Urothelium cell line (cell line): Measurements from ENCODE around the gene ELMO1.

Source experiments
- DNase-seq: peaks from one replicate; pipeline ENCODE4 v3.0.0; 2011; ENCODE audit warnings: low spot score, mixed read lengths
- FAIRE-seq: peaks from 2 replicates; lab custom pipeline; 2011; peaks lifted over from hg19 to GRCh38; lab: Jason Lieb, UNC

The ELMO1 gene

DNA sequence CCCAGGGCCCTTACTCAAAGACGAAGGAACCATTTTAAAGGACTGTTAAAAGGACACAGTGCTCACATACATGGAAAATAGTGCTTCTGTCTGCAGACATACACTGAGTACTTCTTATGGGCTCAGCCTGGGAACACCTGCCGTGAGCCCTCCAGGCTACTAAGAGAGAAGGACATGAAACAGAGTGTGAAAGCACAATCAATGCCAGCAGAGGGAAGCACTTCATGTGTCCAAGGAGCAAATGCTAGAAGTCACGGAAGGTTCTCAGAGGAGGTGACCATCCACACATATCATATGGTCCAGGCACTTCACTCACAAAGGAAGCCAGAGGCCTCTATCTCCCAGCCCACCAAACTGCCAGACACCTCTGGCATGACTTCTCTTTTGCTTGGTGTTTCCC, 15.5 kb downstream of the ELMO1 start:
- FAIRE-seq (no peak), DNase-seq (no peak)

DNA sequence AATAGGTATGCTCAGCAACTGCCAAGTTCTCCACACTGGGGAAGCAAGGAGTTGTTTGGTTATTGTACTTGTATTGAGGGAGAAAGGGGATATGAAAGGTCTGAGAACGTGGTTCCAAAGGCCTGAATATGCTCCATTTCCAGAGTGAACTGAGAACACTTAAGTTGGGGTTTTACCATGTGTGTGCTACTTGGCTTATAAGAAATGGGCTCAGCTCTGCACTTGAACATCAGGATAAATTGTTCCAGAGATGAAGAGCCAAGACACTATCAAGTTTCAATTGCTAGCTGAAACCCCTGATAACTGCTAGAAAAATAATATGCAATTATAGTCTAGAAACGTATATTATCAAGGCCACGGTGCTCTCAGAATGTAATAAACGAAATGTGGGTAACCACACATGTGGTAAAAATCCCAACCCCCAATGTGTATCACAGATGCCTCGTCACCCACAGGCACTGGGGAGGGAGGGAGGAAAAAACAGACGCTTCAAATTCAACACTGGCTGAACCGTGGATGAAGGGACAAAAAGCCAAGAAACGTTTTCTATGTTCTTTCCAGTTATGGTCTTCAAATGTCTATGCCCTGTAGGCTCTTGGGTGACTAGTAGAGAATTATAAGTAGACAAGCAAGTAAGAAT, 16.3 kb downstream of the ELMO1 start:
- FAIRE-seq (no peak), DNase-seq (no peak)

DNA sequence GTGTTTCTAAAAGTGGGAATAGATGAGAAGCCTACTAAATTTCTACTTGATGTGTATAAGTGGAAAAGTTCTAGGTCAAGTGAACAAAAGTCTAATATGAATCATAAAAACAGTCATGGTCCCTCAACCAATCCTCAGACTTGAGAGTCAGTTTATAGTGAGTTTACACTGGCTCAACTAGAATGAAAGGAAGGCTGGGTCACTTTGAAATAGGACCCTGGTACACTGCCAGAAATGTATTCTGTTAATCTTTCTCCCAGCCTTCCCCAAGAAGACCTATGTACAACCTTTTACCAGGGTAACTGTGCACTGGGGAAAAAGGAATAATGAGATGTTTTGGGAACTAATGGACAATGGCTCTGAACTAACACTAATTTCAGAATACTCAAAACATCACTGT, 17.3 kb downstream of the ELMO1 start:
- DNase-seq (no peak), FAIRE-seq (no peak)

DNA sequence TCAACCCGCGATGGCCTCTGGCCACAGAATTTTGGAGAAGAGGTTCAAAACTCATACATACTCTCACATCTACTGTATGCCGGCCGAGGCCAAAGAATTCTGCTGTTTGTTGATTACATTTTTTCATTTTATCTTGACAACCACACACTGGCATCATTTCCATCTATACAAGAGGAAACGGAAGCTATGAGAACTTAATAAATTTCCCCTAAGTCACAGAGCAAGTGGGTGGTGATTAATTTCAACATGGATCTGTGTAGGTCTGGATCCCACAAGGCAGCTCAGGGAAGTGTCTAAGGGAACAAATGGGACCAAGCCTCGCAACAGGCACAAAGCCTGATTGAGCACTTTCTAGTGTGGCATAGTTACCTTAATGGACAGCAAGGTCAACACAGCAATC, 18.0 kb downstream of the ELMO1 start:
- DNase-seq (no peak), FAIRE-seq (no peak)

DNA sequence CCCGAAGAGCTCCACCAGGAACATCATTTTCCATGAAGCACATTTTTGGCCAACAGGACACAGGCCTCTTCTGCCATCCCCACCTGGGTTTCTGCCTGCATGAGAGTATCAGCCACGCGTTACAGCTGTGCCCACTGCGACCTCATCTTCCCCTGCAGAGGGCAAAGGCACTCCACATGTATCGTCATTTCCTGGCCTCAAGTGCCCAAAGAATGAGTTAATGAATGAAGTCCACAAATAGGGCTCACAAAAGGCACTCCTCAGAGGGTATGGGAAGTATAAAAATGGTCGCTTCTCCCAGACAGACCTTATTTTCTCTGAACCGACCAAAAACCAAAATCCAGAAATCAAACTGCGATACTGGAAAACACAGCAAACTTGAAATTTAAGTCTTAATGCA, 18.5 kb downstream of the ELMO1 start:
- FAIRE-seq (no peak), DNase-seq (no peak)

DNA sequence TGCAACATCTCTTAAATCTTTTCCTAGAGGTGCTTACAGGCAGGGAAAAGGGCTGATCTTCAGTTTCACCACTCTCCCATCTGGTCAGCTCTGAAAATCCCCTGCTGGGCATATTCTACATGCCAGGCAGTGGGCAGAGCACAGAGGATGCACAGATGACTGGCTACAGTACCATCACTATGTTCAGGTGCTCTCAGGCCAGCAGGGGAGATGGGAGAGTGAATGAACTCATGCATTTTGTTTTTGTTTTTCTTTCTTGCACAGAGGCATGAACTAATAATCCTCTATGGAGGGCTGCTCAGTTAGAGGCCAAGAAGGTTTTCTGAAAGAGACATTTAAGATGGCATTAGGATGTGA, 19.3 kb downstream of the ELMO1 start:
- no peak for DNase-seq
- FAIRE-seq: no peak

DNA sequence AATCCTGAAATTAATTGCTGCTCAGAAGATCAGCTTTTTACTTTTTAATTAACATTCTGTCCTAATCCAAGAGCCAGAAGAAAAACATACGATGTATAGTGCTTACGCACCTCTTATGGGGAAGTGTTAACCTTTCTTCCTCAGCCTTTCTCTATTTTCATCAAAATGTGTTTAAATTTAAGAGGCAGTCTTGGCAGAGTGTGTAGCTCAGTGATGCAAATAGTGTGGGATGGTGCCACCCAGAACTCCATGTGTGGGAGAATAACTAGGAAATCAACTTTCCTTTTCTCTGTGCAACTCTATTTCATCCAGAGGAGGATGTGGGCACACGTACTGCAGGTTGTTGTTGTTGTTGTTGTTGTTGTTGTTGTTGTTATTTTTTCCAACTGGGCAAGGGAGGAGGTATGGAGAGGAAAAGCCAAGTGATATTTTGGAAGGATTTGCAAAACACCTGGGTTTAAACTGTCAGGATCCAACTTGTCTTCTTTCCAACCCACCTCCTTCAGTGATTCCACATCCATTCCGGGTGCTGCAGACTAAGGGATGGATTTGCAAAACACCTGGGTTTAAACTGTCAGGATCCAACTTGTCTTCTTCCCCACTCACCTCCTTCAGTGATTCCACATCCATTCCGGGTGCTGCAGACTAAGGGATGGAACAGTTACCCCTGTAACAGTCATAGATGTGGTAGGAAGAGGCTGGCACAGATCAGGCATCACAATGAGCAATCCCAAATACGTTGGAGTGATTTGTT, 19.8 kb downstream of the ELMO1 start:
- FAIRE-seq: peak; percentile 84

DNA sequence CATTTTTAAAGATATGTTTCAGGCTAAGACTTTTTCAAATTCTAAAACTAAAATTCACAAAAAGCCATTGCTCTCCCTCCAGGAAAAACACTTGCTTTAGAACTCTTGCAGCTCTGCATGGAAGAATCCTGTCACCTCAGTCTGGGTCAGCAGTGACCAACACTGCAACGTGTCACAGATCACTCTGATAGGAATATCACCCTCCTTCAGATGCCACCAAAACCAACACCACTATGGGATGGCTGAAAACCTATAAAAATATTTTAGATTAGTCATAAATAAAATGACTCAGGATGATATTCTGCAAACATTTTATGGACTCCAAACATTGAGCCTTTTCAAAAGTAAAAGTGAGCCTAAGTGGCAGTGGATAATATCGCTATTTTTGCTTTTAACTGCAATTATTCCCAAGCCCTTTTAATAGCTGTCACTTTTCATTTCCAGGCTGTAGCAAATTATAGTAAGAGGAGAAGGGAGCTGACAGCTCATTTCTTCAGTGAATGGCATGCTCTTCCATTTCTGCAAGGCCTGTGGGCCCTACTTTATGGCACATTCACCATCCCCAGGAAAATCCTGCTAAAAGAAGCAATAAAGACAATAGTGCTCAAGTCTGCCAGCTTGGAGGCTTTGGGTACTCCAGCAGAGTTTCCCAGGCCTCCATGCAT, 21.3 kb downstream of the ELMO1 start:
- FAIRE-seq (no peak), DNase-seq (no peak)

More for the DNA sequence above, 19.8 kb downstream of the ELMO1 start:
- DNase-seq: no peak

DNA sequence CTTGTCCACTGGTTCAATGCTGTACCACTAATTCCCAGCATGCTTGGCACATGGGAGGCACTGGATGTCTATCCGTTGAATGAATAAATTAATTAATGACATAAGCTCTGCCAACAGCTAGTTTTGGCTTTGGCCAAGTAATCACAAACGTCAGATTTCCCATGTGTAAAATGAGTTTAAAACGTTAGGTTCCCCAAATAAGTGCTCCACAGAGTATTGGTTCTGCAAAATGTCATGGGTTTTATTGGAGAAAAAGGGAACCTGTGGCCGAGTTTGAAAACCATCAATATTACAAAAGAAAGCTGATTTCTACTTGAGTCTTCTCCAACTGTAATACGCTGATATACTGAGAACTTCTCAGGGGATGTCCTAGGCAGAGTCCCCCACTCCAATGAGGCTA, 23.2 kb downstream of the ELMO1 start:
- FAIRE-seq (no peak), DNase-seq (no peak)

DNA sequence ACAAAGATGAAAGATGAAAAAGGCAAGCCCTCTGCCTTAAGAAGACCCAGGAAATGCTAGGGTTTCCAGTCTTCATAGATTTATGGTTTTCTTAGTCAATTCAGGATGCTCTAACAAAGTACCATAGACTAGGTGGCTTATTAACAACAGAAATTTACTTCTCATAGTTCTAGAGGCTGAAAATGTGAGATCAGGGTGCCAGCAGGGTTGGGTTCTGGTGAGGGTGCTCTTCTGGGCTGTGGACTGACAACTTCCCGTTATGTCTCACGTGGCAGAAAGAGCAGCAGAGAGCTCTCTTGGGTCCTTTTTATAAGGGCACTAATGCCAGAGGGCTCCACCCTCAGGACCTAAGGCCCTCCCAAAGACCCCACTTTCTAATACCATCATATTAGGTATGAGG, 23.7 kb downstream of the ELMO1 start:
- DNase-seq (no peak), FAIRE-seq (no peak)

DNA sequence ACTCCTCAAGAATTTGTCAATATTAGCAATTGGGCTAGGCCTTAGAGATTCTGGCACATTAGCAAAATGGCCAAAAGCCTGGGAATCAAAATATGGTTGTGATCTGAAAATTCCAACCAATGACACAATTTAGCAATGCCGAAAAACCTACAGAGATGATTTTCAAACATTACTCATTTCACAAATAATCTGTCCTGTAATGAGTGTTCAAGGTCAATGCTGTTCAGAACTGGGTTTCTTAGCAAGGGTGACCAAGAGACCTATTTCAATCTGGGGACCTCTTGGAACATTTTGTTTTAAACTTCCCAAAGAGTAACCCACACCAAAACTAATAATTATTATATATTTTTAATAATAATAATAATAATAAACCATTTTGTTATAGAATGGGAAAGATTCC, 24.1 kb downstream of the ELMO1 start:
- no peak for DNase-seq
- no peak for FAIRE-seq

DNA sequence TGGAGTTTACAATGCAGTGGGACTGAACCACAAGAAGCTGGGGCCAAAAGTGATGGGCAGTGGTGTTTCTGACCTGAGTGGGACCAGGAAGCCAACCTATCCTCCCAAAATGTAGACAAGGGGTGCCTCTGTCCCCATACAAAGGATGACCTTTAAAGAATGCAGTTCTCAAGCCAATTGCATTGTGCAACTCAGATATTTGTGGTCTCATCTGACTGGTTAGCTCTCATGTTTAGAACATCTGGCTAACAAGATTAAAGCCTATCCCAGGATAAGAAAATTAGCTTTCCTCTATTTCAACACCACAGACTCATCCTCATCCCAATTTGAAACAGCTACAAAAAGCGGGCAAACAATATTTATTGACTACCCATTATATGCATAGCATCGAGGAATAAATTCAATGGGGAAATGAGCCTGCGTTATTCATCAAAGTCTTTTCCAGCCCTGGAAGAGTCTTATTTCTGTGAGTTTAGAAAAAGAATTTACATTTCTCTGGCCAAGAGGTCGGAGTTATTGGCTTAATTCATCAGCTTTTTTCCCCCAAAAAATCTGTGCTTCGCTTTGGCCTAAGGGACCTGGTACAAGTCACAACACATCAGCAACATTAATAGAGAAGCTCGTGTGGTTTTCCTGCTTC, 26.7 kb downstream of the ELMO1 start:
- FAIRE-seq: no peak
- peak; percentile 21 for DNase-seq

DNA sequence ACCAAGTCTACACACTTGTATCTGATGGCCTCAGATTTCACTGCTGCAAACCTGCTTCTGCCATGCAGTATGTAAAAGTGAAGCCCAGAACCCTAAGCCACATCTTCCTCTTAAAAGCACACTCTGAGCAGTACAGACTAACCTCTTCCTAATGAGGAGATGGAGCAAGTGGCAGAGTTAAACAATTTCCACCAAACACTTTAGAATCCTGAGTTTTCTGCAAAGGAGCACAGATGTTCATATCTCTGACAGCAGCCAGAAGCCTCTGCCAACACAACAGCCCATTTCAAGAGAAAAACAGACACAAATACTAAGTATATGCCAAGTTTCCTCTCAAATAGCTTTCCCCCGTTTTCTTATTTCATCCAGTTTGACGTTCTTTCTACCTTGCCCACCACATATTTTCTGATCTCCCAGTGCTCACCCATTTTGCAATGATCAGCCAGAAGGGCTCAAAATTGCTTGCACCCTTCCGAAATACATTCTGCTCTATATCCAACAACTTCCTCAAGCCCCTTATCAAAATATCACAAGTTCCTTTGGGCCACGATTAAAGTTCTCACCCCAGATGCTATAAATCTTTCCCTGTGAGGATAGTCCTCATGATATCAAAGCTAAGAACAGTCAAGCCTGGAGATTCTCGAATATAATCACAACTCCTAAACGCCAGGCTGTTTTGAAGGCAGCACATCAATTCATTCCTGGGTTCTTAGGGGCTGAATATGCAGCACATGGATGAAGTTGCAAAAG, 27.5 kb downstream of the ELMO1 start:
- DNase-seq: no peak

DNA sequence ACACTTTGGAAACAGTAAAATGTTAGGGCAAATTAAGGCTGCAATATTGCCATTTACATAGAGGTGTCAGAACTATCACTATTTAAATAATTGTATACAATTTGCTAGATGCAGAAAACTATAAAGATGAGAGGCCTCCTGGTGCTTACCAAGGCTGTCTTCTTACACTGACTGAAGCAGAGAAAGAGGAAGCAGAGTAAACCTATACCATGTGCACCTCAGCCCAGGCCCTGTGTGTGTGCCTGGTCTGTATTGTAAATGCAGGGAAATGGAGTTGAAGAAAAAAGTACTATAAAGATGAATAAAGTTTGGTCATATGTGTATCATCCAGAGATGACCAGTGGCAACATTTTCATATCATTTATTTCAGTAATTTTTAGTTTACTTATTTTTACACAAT, 29.2 kb downstream of the ELMO1 start:
- DNase-seq (no peak), FAIRE-seq (no peak)

More for the DNA sequence above, 27.5 kb downstream of the ELMO1 start:
- no peak for FAIRE-seq

DNA sequence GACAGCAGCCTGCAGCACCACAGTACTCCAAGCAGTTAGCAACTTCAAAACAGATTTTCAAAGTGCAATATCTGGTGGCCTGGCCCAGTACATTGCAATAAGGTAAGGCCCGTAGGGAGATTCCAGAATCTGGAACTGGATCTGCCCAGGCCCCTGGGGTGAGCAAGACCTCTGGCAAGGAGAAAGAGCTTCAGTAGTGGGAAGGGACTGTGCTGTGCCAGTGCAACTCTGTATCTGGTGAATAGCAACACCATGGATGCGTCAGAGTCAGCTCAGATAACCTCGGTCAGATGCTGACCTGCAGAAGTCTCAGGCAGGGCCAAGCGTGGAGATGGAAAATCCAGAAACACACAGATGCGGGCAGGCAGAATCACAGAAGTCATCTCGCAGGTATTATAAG, 30.3 kb downstream of the ELMO1 start:
- FAIRE-seq: no peak
- DNase-seq: no peak

DNA sequence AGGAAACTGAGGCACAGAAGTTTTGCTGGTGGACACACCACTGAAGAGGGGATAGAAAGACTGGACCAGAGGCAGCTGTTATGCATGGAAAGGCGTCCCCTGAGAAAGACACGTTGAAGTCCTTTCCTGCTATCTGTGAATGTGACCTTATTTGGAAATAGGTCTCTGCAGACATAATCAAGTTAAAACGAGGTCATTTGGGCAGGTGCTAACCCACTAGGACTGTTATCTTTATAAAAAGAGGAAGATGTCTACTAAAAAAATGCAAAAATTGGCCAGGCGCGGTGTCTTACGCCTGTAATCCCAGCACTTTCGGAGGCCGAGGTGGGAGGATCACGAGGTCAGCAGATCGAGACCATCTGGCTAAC, 31.6 kb downstream of the ELMO1 start:
- DNase-seq (no peak), FAIRE-seq (no peak)

DNA sequence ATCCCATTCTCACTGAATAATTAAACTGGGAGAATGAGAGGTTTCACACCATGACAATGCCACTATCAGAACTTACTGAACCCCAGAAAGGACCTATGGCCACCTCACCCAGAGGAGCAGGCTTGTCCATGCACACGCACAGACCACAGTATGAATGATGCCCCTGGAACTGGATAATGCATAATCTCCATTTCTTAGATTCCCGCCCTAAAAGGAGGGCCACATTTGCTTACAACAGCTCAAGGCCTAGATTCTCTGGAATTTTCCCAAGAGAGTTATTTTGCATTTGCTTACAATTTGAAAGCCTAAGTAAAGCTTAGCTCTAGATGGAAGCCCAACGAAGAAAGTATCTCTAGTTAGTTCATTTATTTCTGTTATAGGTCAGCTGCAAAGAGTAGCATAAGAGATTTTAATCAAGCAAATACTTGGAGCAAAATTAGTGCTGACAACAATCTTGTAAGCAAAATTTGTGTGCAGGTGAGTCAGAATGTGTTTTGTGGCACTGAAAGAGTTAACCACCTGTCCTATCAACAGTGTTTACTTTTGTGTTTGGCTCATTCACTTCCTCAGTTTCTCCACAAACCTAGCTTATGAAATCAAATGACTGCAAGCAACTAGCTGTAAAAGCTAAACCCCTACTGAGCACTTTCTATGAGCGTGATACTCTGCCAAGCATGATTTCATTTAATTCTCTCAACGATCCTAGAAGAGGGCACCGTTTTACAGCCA, 32.1 kb downstream of the ELMO1 start:
- FAIRE-seq (no peak), DNase-seq (no peak)

DNA sequence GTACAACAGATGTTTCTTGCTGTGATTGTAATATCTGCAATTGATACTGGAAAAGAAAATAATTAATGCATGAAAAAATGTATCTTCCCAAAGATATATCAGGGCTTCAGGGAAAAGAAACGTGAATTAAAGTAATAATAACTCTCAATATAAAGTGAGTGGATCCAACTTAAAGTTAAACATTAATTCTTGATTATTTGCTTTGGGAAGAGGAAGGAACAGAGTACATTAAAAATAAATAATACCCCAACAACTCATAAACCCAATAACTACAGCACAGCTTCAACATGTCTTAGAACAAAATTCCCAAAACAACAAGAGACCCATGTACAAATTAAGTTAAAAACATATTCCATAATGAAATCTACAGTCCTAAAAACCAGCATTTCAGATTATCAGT, 33.0 kb downstream of the ELMO1 start:
- DNase-seq: no peak
- no peak for FAIRE-seq

DNA sequence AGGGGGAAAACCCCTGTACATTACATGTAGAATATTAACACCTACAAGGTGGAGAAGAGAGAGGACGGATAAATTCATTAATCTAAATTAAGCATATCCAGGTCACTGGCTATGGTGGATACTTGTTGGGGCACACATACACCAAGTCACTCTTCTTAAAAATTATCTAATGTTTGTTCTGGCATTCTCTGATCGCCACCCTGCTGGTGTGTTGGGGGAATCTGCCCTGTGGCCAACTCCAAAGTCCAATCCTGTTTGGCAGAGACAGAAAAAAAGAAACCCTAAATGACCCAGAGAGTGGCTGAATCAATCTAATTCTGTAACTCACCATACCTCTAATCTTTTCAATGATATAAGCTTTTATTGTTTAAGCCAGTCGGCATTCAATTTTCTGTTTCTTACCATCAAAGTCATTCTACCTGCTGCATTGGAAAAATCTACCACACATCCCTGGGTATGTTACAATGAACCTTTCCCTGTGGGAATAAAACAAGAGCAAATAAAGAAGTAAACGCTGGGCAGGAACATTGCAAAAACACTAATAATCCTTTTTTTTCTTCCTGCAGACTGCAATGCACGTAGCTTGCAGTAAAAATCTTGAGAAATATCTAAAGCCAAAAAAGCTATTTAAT, 34.2 kb downstream of the ELMO1 start:
- DNase-seq (no peak), FAIRE-seq (no peak)

DNA sequence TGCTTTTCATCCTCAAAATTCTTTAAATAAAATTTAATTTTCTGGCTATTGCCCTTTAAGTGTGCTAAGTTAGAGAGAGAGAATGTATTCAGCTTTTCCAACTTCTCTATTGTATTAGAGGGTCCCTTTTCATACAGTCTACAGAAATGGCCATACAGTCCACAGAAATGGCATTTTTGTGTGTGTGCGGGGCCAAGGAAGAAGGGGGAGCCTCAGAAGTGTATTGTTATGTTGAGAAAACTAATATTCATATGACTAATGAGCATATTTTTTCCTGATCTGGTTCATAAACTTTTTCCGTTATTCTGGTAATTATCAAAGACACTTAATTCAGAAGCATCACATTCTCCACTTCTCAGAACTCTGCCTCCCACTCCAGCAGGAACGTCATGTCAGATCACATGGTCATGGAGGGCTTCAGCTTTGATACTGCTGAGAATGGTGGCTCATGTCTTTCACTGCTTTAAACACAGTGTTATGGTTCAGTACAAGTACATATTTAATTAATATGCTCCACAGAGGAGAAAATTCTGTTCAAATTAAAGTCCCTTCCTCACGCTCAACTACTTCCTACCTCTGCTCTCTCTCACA, 37.1 kb downstream of the ELMO1 start:
- DNase-seq: no peak
- FAIRE-seq: no peak
